Inflammatory macrophage treated with lipopolysaccharide for 1 hour (primary cell): ENCODE data around the gene CMTM8.

Source experiments
- DNase-seq, 2 donors: peaks; one replicate each; pipeline ENCODE4 v3.0.0-alpha.2; 2020 to 2022

Gene CMTM8

DNA sequence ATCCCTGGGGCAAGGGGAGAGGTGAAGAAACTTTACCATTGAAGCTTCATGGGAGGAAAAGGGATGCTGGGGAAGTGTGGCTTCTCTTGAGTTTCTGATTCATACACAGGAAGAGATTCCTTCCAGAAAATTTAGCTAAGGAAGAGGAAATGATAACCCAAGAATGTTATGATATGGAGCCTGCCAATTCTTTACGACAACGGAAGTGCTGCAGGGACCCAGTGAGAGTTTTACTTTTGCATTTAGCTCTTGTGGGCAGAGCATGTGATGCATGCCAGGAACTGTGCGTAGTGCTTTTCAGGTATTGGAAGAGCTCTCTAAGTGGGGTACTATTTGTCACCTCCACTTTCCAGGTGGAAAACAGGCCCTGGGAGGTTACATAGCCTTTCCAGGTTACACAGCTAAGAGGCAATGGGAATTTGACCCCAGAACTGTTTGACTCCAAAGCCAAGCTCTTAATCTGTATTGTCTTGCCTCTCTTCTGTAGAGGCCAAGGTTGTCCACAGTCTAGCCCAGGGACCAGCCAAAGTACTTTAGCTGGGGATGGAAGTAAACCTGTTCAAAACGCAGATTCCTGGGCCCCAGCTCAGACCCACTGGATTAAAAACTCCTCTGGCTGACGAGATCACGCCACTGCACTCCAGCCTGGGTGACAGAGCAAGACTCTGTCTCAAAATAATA, 176.2 kb downstream of the CMTM8 start:
- DNase-seq: peak; percentile 43 to 58

DNA sequence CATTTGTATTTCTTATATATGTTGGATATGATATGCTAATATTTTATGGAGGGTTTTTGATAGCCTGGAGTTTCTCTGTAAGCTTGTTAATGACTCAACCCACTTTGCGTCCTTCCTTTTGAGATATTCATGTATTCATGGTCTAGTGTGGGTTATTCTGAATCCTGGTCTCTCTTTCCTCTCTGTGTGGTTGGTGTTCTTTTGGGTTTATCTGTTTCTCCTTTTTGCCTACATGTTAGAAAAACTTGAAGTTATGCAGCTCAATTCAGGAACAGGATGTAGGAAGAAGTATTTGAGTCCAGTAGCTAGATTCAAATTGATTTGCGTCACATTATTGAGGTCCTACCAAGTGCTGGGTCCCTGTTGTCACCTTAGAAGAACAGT, 181.3 kb downstream of the CMTM8 start:
- DNase-seq: peak in 1 of 2 donors; percentile 51
